Fibroblast of the conjunctiva (primary cell): ENCODE results near the gene UQCRFS1.

Experiments
- DNase-seq: peaks from one replicate; pipeline ENCODE4 v3.0.0-alpha.2; 2010; ENCODE audit warnings: low read depth

Gene UQCRFS1

DNA sequence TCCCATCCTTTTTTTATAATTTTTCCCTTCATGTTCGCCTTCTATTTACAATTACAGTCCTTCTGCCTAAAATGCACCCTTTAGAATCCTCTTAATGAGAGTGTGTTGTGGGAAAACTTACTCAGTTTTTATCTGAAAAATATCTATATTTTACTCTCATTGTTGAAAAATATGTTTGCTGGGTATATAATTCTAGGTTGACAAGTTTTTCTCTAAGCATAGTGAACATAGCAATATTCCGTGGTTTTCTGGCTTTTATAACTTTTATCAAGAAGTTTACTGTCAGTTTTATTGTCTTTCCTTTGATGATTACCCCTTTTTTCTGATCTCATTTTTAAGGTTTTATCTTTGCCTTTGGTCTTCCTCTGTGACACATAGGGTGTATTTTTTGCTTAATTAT, 57.3 kb downstream of the UQCRFS1 start:
- no peak for DNase-seq
